OCI-LY1 (cell line): ENCODE measurements around the gene GK2.

Experiments used
- EZH2 ChIP-seq: fragments of 200-600 bp; sonication (generic), shearing (Covaris generic); IDR thresholded peaks from 2 replicates; pipeline ENCODE4 v1.8.0; 2017; ENCODE audit warnings: borderline replicate concordance, mixed run types, mild to moderate bottlenecking, antibody characterized with exemption, low read length, moderate library complexity, mixed read lengths
- TF ChIP-seq, protein P1 (sequence below): fragments of 200-600 bp; sonication (generic), shearing (Covaris generic); IDR thresholded peaks from 2 replicates; pipeline ENCODE4 v1.5.1; 2017; ENCODE audit warnings: mild to moderate bottlenecking, antibody characterized with exemption, low read length, moderate library complexity, mixed read lengths

DNA sequence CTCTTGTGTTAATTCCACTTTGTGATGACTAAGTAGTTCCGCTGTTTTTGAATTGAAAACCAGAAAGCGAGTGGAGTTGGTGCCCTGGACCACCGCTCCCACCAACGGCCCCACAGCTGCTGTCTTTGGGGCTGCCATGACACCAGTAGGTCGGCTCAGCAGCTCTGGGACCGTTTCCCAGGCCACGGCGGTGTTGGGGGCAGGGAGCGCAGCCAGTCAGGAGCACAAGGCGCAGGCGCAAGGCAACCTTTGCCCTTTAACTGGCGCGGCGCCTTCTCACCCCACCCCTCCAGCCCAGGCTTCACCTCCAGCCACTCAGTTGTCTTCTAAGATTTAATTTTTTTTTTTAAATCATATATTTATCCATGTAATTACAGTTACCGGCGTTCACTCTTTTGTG is at the start of gene GK2:
- TF ChIP-seq EZH2 = no peak
- TF ChIP-seq, protein P1, sequence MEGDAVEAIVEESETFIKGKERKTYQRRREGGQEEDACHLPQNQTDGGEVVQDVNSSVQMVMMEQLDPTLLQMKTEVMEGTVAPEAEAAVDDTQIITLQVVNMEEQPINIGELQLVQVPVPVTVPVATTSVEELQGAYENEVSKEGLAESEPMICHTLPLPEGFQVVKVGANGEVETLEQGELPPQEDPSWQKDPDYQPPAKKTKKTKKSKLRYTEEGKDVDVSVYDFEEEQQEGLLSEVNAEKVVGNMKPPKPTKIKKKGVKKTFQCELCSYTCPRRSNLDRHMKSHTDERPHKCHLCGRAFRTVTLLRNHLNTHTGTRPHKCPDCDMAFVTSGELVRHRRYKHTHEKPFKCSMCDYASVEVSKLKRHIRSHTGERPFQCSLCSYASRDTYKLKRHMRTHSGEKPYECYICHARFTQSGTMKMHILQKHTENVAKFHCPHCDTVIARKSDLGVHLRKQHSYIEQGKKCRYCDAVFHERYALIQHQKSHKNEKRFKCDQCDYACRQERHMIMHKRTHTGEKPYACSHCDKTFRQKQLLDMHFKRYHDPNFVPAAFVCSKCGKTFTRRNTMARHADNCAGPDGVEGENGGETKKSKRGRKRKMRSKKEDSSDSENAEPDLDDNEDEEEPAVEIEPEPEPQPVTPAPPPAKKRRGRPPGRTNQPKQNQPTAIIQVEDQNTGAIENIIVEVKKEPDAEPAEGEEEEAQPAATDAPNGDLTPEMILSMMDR = no peak
